ENCODE data around the gene PANK1.

PANK1 gene

GRCh38 chr10:89582022-89582421, 63.0 kb downstream of the PANK1 start:
- intact Hi-C loops (cut with DNase I) = no loop called here

GRCh38 chr10:89580243-89580642, 64.8 kb downstream of the PANK1 start:
- peak in 1 of 10 donors; percentile 19 for DNase-seq
- intact Hi-C loops (cut with DNase I) = no loop called here

More at GRCh38 chr10:89582022-89582421, 63.0 kb downstream of the PANK1 start:
- DNase-seq = no peak

- intact Hi-C loops (cut with DNase I) = no loop called here
Measured at GRCh38 chr10:89576696-89577095, 68.3 kb downstream of the PANK1 start.

GRCh38 chr10:89576022-89576421, 69.0 kb downstream of the PANK1 start:
- intact Hi-C loops (cut with DNase I) = no loop called here
- no peak for DNase-seq

More at GRCh38 chr10:89576696-89577095, 68.3 kb downstream of the PANK1 start:
- DNase-seq = no peak

GRCh38 chr10:89575031-89575430, 70.0 kb downstream of the PANK1 start:
- no peak for DNase-seq
- intact Hi-C loops (cut with DNase I) = no loop called here

GRCh38 chr10:89574368-89574767, 70.7 kb downstream of the PANK1 start:
- intact Hi-C loops (cut with DNase I) = no loop called here
- no peak for DNase-seq

GRCh38 chr10:89567576-89568245, 77.3 kb downstream of the PANK1 start:
- no peak for DNase-seq
- intact Hi-C loops (cut with DNase I) = no loop called here

- no peak for DNase-seq
- intact Hi-C loops (cut with DNase I) = no loop called here
Measured at GRCh38 chr10:89566992-89567391, 78.0 kb downstream of the PANK1 start.

GRCh38 chr10:89566095-89566950, 78.7 kb downstream of the PANK1 start:
- no peak for DNase-seq
- intact Hi-C loops (cut with DNase I) = no loop called here

- intact Hi-C loops (cut with DNase I) = loop anchor here (2.0 kb wide), 1 partner anchor 138 kb away; no protein-coding TSS in a partner anchor
- DNase-seq = no peak
Measured at GRCh38 chr10:89565180-89565579, 79.9 kb downstream of the PANK1 start.

- intact Hi-C loops (cut with DNase I) = loop anchor here (2.0 to 5.0 kb wide), 2 partner anchors 137 to 342 kb away; no protein-coding TSS in a partner anchor
- peak in 1 of 10 donors; percentile 19 for DNase-seq
Measured at GRCh38 chr10:89563861-89564478, 81.1 kb downstream of the PANK1 start.

GRCh38 chr10:89563311-89563710, 81.7 kb downstream of the PANK1 start:
- no peak for DNase-seq
- intact Hi-C loops (cut with DNase I) = loop anchor here (5.0 kb wide), 1 partner anchor 341 kb away; no protein-coding TSS in a partner anchor

GRCh38 chr10:89556600-89556999, 88.4 kb downstream of the PANK1 start:
- intact Hi-C loops (cut with DNase I) = no loop called here
- no peak for DNase-seq

- DNase-seq = no peak
- intact Hi-C loops (cut with DNase I) = no loop called here
Measured at GRCh38 chr10:89555688-89556445, 89.2 kb downstream of the PANK1 start.

GRCh38 chr10:89554433-89554832, 90.6 kb downstream of the PANK1 start:
- no peak for DNase-seq
- intact Hi-C loops (cut with DNase I) = no loop called here

GRCh38 chr10:89553064-89553734, 91.8 kb downstream of the PANK1 start:
- DNase-seq = no peak
- intact Hi-C loops (cut with DNase I) = no loop called here

- intact Hi-C loops (cut with DNase I) = no loop called here
- DNase-seq = no peak
Measured at GRCh38 chr10:89552213-89552612, 92.8 kb downstream of the PANK1 start.

GRCh38 chr10:89550509-89550908, 94.5 kb downstream of the PANK1 start:
- intact Hi-C loops (cut with DNase I) = no loop called here
- no peak for DNase-seq

- intact Hi-C loops (cut with DNase I) = no loop called here
- DNase-seq = no peak
Measured at GRCh38 chr10:89549510-89549909, 95.5 kb downstream of the PANK1 start.

GRCh38 chr10:89548673-89549072, 96.4 kb downstream of the PANK1 start:
- DNase-seq = no peak
- intact Hi-C loops (cut with DNase I) = no loop called here

Measured in posterior cingulate gyrus (tissue), 11 donors.